Left lung (tissue), 10 donors: ENCODE data around the gene PROSER2. TPM values are rescaled to one million over a fixed set of nuclear protein-coding genes. Genes with fewer than 3 reads are reported as not detected.

Experiments used
- ATAC-seq: fragments of 200-7000 bp; cut with Tn5 transposase; one replicate; pipeline ENCODE4 v1.9.1; 2020; ENCODE audit warnings: moderate library complexity
- DNase-seq, 4 donors: peaks; one replicate each; pipeline ENCODE4 v3.0.0-alpha.2; 2013 to 2020
- H3K27ac ChIP-seq, 2 donors: fragments of 200-600 bp; sonication (generic) in 1 of 2; one replicate each; pipeline versions ENCODE4 v1.5.0 to v1.8.0; 2020 to 2021
- H3K27me3 ChIP-seq, 2 donors: fragments of 200-600 bp; sonication (generic) in 1 of 2; one replicate each; pipeline versions ENCODE4 v1.5.0 to v1.8.0; 2020 to 2021
- H3K36me3 ChIP-seq, 2 donors: fragments of 200-600 bp; sonication (generic) in 1 of 2; one replicate each; pipeline versions ENCODE4 v1.5.0 to v1.8.0; 2020 to 2021
- H3K4me1 ChIP-seq, 2 donors: fragments of 200-600 bp; one replicate each; pipeline ENCODE4 v1.8.0; 2021
- H3K4me3 ChIP-seq, 2 donors: fragments of 200-600 bp; sonication (generic) in 1 of 2; one replicate each; pipeline versions ENCODE4 v1.5.0 to v1.8.0; 2020 to 2021; ENCODE audit warnings: mild to moderate bottlenecking in 1 of 2
- H3K9me3 ChIP-seq, 2 donors: fragments of 200-600 bp; sonication (generic) in 1 of 2; one replicate each; pipeline versions ENCODE4 v1.5.0 to v1.8.0; 2020 to 2021
- intact Hi-C, 2 donors: fragments of 100-400 bp; cut with DNase I; formaldehyde crosslinking; loops; one replicate each; pipeline versions ENCODE4 v1.11.2 to v1.14.2; 2022
- polyA plus RNA-seq, 6 donors: library from polyadenylated mRNA; unstranded; fragments of 120-200 nt; gene quantifications; one replicate each; pipeline ENCODE4 v1.2.1, GENCODE V29; 2013; ENCODE audit not compliant: insufficient read length in 6 of 6
- total RNA-seq, 2 donors: library from RNA; stranded (reverse); fragmentation: NEBNext Ultra II Directional; extraction: Animal tissue kit (Norgen Biotek cat#: 25700); gene quantifications; one replicate each; pipeline ENCODE4 v1.2.1, GENCODE V29; 2021
- TF ChIP-seq, protein P1 (sequence below), 2 donors: fragments of 200-600 bp; sonication (generic) in 1 of 2; IDR thresholded peaks; one replicate each; pipeline versions ENCODE4 v1.5.0 to v1.8.0; 2021; ENCODE audit warnings: antibody characterized with exemption in 2 of 2
- donor health status: DM: no; HTN: yes; CAD: no.
- donor health status: DM: no; HTN: no; CAD: no.

Gene PROSER2
- total and polyA plus RNA-seq, 8 donors = 2.0 to 14.8 (median 3.1) TPM

DNA sequence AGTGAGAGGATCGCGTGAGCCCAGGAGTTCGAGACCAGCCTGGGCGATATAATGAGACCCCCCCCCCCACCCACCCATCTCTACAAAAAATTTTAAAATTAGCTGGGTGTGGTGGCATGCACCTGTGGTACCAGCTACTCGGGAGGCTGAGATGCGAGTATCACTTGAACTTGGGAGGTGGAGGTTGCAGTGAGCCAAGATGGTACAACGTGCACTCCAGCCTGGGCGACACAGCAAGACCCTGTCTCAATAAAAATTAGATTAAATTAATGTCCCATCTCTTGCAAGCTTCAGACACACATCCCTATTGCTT, 391 bp upstream of the PROSER2 start:
- Histone ChIP-seq H3K27me3 (peaks cover 0 to 34% of the 10 kb centered on the region in 2 donors), H3K4me1 (peaks cover 6 to 31% of the 10 kb centered on the region in 2 donors), H3K9me3 (no peaks in the 10 kb centered on the region), H3K4me3 (peak overlapping the region; percentile 63 to 74), H3K27ac (peak overlapping the region; percentile 54 to 70), H3K36me3 (no peaks in the 10 kb centered on the region)
- TF ChIP-seq, protein P1, sequence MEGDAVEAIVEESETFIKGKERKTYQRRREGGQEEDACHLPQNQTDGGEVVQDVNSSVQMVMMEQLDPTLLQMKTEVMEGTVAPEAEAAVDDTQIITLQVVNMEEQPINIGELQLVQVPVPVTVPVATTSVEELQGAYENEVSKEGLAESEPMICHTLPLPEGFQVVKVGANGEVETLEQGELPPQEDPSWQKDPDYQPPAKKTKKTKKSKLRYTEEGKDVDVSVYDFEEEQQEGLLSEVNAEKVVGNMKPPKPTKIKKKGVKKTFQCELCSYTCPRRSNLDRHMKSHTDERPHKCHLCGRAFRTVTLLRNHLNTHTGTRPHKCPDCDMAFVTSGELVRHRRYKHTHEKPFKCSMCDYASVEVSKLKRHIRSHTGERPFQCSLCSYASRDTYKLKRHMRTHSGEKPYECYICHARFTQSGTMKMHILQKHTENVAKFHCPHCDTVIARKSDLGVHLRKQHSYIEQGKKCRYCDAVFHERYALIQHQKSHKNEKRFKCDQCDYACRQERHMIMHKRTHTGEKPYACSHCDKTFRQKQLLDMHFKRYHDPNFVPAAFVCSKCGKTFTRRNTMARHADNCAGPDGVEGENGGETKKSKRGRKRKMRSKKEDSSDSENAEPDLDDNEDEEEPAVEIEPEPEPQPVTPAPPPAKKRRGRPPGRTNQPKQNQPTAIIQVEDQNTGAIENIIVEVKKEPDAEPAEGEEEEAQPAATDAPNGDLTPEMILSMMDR (IDR thresholded peaks at IDR 0.05) = no peak
- intact Hi-C loops = no loop called here
- ATAC-seq (no peak), DNase-seq (no peak)

DNA sequence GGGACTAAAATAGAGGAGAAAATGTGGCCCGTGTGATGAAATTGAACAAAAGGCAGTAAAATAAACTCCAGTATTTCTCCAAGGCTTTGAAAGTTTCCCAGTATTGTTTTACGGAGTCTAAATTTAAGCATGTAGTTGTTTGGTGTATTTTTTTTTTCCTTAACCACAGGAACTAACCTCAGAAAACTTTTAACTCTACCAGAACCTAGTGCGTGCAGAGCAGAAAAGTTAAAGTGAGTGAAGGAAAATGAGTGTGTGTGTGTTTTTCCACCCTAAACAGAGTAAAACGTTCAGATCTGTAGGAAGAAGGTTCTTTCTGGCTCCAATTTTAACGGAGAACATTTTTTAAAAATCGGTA, 812 bp downstream of the PROSER2 start:
- H3K4me1 ChIP-seq = peaks cover 6 to 31% of the 10 kb centered on the region in 2 donors
- DNase-seq (no peak), ATAC-seq (peak; percentile 2)
- peak overlapping the region; percentile 63 to 74 for H3K4me3 ChIP-seq
- no peaks in the 10 kb centered on the region for H3K36me3 ChIP-seq
- intact Hi-C loops = no loop called here
- H3K9me3 ChIP-seq = no peaks in the 10 kb centered on the region
- peak overlapping the region; percentile 54 to 70 for H3K27ac ChIP-seq
- peaks cover 0 to 34% of the 10 kb centered on the region in 2 donors for H3K27me3 ChIP-seq
- TF ChIP-seq, protein P1 (IDR thresholded peaks at IDR 0.05) = no peak

DNA sequence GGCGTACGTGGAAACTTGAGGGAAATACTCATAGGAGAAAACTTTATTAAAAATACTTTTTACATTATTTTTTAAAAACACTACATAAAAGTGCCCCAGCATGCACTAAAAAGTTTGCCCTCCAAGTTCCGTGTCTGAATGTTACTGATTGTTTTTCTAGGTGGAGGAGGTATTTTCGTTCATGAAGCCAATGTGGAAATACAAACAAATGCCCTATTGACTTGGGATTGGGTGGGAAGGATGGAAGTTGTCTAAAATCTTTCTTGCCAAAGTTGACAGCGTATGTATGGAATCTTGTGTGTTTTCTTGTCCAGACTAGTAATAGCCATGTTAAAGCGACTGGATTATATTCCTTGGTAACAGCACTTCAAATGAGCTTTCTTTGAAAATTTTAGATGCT, 1.2 kb downstream of the PROSER2 start:
- H3K36me3 ChIP-seq = no peaks in the 10 kb centered on the region
- peaks cover 6 to 31% of the 10 kb centered on the region in 2 donors for H3K4me1 ChIP-seq
- peak overlapping the region; percentile 63 to 74 for H3K4me3 ChIP-seq
- no peak for ATAC-seq
- no peaks in the 10 kb centered on the region for H3K9me3 ChIP-seq
- peaks cover 0 to 34% of the 10 kb centered on the region in 2 donors for H3K27me3 ChIP-seq
- H3K27ac ChIP-seq = peak overlapping the region in 1 of 2 donors; percentile 70
- TF ChIP-seq, protein P1 (IDR thresholded peaks at IDR 0.05) = no peak
- DNase-seq = no peak
- intact Hi-C loops = no loop called here

DNA sequence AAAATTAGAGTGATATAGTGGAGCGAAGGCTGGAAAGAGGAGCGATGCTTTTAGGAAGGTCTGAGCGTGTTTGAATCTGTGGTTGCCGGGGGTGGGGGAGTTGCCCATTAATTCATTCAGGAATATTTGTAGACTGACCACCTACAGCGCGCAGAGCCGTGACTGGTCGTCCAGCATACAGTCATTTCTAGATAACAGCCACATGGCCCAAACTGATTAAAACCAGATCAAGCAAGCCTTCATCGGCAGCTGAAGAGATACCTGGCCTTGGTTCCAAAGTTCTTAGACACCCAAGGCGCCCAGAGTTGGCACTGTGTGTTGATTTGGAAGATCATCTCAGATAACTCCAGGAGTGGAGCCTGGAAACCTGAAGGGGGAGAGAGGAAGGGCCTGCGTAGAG, 1.7 kb downstream of the PROSER2 start:
- peaks cover 0 to 34% of the 10 kb centered on the region in 2 donors for H3K27me3 ChIP-seq
- intact Hi-C loops = no loop called here
- no peaks in the 10 kb centered on the region for H3K36me3 ChIP-seq
- no peak for ATAC-seq
- DNase-seq = no peak
- H3K9me3 ChIP-seq = no peaks in the 10 kb centered on the region
- H3K27ac ChIP-seq = no peak overlapping the region
- H3K4me3 ChIP-seq = peak overlapping the region in 1 of 2 donors; percentile 63
- H3K4me1 ChIP-seq = peaks cover 6 to 31% of the 10 kb centered on the region in 2 donors
- TF ChIP-seq, protein P1 (IDR thresholded peaks at IDR 0.05) = no peak

DNA sequence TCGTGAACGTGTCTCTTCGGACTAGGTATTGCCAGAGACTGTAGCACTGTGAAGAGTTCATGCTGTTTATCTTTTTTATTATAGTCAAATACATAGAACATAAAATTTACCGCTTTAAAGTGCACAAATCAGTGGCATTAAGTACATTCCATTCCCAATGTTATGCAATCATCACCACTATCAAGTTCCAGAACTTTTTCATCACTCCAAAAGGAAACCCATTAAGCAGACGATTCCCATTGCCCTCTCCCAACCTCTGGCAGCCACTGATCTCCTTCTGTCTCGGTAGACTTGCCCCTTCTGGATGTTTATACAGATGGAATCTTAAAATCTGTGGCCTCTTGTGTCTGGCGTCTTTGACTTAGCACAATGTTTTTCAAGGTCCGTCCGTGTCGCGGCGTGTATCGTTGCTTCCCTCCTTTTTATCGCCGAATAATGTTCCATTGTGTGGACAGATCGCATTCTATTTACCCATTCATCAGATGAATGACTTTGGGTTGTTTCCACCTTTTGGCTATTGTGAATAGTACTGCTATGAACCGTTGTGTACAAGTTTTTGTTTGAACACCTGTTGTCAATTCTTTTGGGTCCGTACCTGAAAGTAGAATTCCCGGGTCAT, 2.7 kb downstream of the PROSER2 start:
- H3K4me3 ChIP-seq = peak overlapping the region in 1 of 2 donors; percentile 63
- no peak overlapping the region for H3K27ac ChIP-seq
- no peaks in the 10 kb centered on the region for H3K36me3 ChIP-seq
- DNase-seq (no peak), ATAC-seq (peak; percentile 1)
- TF ChIP-seq, protein P1 (IDR thresholded peaks at IDR 0.05) = no peak
- no peaks in the 10 kb centered on the region for H3K9me3 ChIP-seq
- intact Hi-C loops = no loop called here
- H3K4me1 ChIP-seq = peaks cover 6 to 31% of the 10 kb centered on the region in 2 donors
- peaks cover 0 to 34% of the 10 kb centered on the region in 2 donors for H3K27me3 ChIP-seq
